ENCODE results near the gene KLK13.
A peak's percentile ranks its signal among the peaks of the same experiment; 100 is the strongest.

Gene KLK13

DNA sequence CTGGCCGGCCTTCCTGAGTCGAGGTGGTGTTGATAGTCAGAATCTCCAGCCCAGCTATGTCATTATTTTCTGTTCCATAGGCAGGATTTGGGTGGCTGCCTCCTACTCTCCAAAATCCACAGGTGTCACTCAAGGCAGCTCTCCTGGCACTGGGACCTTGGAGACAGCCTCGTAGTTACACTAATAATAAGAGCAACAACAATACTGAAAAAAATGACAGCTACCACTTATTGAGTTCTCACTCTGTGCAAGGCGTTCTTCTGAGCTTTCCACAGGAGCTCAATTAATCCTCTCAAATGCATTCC lies 17.9 kb downstream of the KLK13 start:
- no peak overlapping the region for H3K4me2 ChIP-seq (ENCODE audit: low read length)
- H2BK5ac ChIP-seq (ENCODE audit: low read length), result no peak overlapping the region
- no CpG with 5 or more reads among the region's 4 CpGs for WGBS (ENCODE audit: extremely low coverage, insufficient coverage, low lambda C conversion rate)

DNA sequence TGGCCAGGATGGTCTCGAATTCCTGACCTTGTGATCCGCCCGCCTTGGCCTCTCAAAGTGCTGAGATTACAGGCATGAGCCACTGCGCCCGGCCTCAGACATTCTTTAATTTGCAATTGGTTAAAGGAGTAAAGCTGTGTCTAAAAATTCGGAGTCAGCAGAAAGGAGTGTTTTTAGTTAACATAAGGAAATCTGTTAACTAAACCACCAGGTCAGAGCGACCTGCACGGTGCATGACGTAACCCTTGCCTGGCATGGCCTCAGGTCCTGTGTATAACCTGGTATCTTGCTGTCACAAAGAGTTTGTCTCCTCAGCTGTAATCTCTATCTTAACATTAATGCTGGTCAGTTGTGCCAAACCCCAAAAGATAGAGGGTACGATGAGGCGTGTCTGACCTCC lies 20.6 kb downstream of the KLK13 start:
- Histone ChIP-seq H3K27me3 (ENCODE audit: insufficient read depth, low read length, poor library complexity) (no peaks in the 10 kb centered on the region), H3K79me1 (ENCODE audit: low read length) (no peaks in the 10 kb centered on the region), H3K36me3 (ENCODE audit: control insufficient read depth, insufficient read depth, low read length) (no peaks in the 10 kb centered on the region), H3K4me2 (ENCODE audit: low read length) (no peak overlapping the region), H3K4me3 (ENCODE audit: low read length) (no peak overlapping the region), H4K8ac (ENCODE audit: low read depth, low read length) (no peak overlapping the region), H3K27ac (ENCODE audit: low read depth, low read length) (no peak overlapping the region), H3K4ac (ENCODE audit: low read depth, low read length) (no peak overlapping the region), H3K23ac (ENCODE audit: low read length) (no peak overlapping the region), H2BK5ac (ENCODE audit: low read length) (no peak overlapping the region), H2AK5ac (ENCODE audit: low read length) (no peak overlapping the region), H4K5ac (ENCODE audit: low read length) (no peak overlapping the region), H2BK15ac (replicated peaks; ENCODE audit: low read depth) (no peak overlapping the region), H3K4me1 (ENCODE audit: control insufficient read depth, low read depth, low read length) (no peaks in the 10 kb centered on the region), H3K18ac (ENCODE audit: low read length) (no peak overlapping the region), H3K9ac (ENCODE audit: low read length) (no peak overlapping the region), H2BK120ac (ENCODE audit: low read depth, low read length) (no peak overlapping the region), H3K56ac (ENCODE audit: low read length) (no peak overlapping the region), H3K79me2 (ENCODE audit: control insufficient read depth, insufficient read depth, low read length) (no peaks in the 10 kb centered on the region)
- no peak for DNase-seq
- WGBS (ENCODE audit: extremely low coverage, insufficient coverage, low lambda C conversion rate), result no CpG with 5 or more reads among the region's 11 CpGs

More for the DNA sequence above, 17.9 kb downstream of the KLK13 start:
- no peak overlapping the region for H3K4ac ChIP-seq (ENCODE audit: low read depth, low read length)
- H3K23ac ChIP-seq (ENCODE audit: low read length), result no peak overlapping the region
- H3K56ac ChIP-seq (ENCODE audit: low read length), result no peak overlapping the region
- no peak overlapping the region for H2BK15ac ChIP-seq (replicated peaks; ENCODE audit: low read depth)
- H4K8ac ChIP-seq (ENCODE audit: low read depth, low read length), result no peak overlapping the region
- no peak overlapping the region for H3K18ac ChIP-seq (ENCODE audit: low read length)
- no peak overlapping the region for H3K27ac ChIP-seq (ENCODE audit: low read depth, low read length)
- no peaks in the 10 kb centered on the region for H3K27me3 ChIP-seq (ENCODE audit: insufficient read depth, low read length, poor library complexity)
- DNase-seq, result no peak
- H3K4me1 ChIP-seq (ENCODE audit: control insufficient read depth, low read depth, low read length), result no peaks in the 10 kb centered on the region
- no peak overlapping the region for H2AK5ac ChIP-seq (ENCODE audit: low read length)
- H3K79me2 ChIP-seq (ENCODE audit: control insufficient read depth, insufficient read depth, low read length), result no peaks in the 10 kb centered on the region
- no peak overlapping the region for H2BK120ac ChIP-seq (ENCODE audit: low read depth, low read length)
- no peak overlapping the region for H3K4me3 ChIP-seq (ENCODE audit: low read length)
- no peak overlapping the region for H4K5ac ChIP-seq (ENCODE audit: low read length)
- no peaks in the 10 kb centered on the region for H3K36me3 ChIP-seq (ENCODE audit: control insufficient read depth, insufficient read depth, low read length)
- no peaks in the 10 kb centered on the region for H3K79me1 ChIP-seq (ENCODE audit: low read length)
- H3K9ac ChIP-seq (ENCODE audit: low read length), result no peak overlapping the region

DNA sequence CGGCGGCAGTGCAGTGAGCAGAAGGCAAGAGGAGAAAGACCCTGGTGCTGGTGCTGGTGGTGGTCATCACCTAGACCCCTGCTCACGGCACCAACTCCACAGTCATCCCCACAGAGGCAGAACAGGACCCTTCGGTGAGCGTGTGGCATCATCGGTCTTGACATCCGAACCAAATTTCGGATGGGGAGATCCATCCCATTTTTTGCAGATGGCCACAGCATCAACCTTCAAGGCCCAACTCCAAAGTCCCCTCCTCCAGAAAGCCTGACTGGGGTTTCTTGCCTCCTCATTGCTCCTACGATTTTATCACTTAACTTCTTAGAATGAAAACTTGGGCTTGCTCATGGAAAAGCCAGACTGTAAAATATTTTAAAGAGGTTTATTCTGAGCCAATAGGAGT lies 21.4 kb downstream of the KLK13 start:
- no peaks in the 10 kb centered on the region for H3K79me2 ChIP-seq (ENCODE audit: control insufficient read depth, insufficient read depth, low read length)
- no peak for DNase-seq
- H2BK120ac ChIP-seq (ENCODE audit: low read depth, low read length), result no peak overlapping the region
- H4K5ac ChIP-seq (ENCODE audit: low read length), result no peak overlapping the region
- H3K4me3 ChIP-seq (ENCODE audit: low read length), result no peak overlapping the region
- no peak overlapping the region for H3K4ac ChIP-seq (ENCODE audit: low read depth, low read length)
- no peaks in the 10 kb centered on the region for H3K36me3 ChIP-seq (ENCODE audit: control insufficient read depth, insufficient read depth, low read length)
- no peak overlapping the region for H2BK5ac ChIP-seq (ENCODE audit: low read length)
- no peak overlapping the region for H3K56ac ChIP-seq (ENCODE audit: low read length)
- no peak overlapping the region for H3K27ac ChIP-seq (ENCODE audit: low read depth, low read length)
- H3K4me1 ChIP-seq (ENCODE audit: control insufficient read depth, low read depth, low read length), result no peaks in the 10 kb centered on the region
- no peak overlapping the region for H3K18ac ChIP-seq (ENCODE audit: low read length)
- no peaks in the 10 kb centered on the region for H3K27me3 ChIP-seq (ENCODE audit: insufficient read depth, low read length, poor library complexity)
- H2AK5ac ChIP-seq (ENCODE audit: low read length), result no peak overlapping the region
- no peak overlapping the region for H2BK15ac ChIP-seq (replicated peaks; ENCODE audit: low read depth)
- H3K23ac ChIP-seq (ENCODE audit: low read length), result no peak overlapping the region
- no peak overlapping the region for H3K9ac ChIP-seq (ENCODE audit: low read length)
- no peak overlapping the region for H3K4me2 ChIP-seq (ENCODE audit: low read length)
- no CpG with 5 or more reads among the region's 9 CpGs for WGBS (ENCODE audit: extremely low coverage, insufficient coverage, low lambda C conversion rate)
- no peak overlapping the region for H4K8ac ChIP-seq (ENCODE audit: low read depth, low read length)
- H3K79me1 ChIP-seq (ENCODE audit: low read length), result no peaks in the 10 kb centered on the region

DNA sequence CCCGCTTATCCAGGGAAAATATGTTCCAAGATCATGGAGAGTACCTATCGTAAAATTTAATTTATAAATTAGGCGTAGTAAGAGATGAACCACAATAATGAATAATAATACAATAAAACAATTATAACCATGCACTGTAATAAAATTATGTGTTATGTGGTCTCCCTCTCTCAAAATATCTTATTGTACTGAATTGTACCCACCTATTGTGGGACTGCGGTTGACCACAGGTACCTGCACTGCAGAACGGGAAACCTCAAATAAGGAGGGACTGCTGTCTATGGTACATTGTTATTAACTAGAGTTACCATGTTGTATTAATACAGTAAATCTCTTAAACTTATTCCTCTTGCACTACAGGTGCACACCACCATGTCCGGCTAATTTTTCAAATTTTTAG lies 24.7 kb downstream of the KLK13 start:
- no CpG with 5 or more reads among the region's 6 CpGs for WGBS (ENCODE audit: extremely low coverage, insufficient coverage, low lambda C conversion rate)
- no peaks in the 10 kb centered on the region for H3K36me3 ChIP-seq (ENCODE audit: control insufficient read depth, insufficient read depth, low read length)

DNA sequence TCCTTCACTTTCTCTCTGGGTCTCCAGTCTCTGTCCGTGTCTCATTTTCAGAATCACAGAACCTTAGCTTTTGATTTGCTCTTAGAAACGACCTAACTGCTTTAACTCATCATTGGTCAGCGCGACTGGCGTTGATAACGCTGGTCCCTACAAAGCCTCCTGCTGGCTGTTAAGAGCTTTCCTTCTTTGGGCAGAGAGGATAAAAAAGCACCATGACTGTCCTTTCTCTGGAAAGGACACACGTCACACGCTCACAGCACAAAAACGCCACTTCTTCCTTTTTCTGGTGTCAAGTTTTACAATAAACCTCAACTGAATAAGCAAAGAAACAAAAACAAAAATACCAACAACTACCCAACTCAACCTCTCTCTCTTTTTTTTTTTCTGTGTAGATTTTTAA lies 28.4 kb downstream of the KLK13 start:
- Histone ChIP-seq H4K5ac (ENCODE audit: low read length) (no peak overlapping the region), H3K36me3 (ENCODE audit: control insufficient read depth, insufficient read depth, low read length) (no peaks in the 10 kb centered on the region), H3K23ac (ENCODE audit: low read length) (no peak overlapping the region), H3K79me1 (ENCODE audit: low read length) (no peaks in the 10 kb centered on the region), H3K27me3 (ENCODE audit: insufficient read depth, low read length, poor library complexity) (no peaks in the 10 kb centered on the region), H3K4me2 (ENCODE audit: low read length) (no peak overlapping the region), H3K27ac (ENCODE audit: low read depth, low read length) (no peak overlapping the region), H3K56ac (ENCODE audit: low read length) (no peak overlapping the region), H3K4ac (ENCODE audit: low read depth, low read length) (no peak overlapping the region), H4K8ac (ENCODE audit: low read depth, low read length) (no peak overlapping the region), H2BK120ac (ENCODE audit: low read depth, low read length) (no peak overlapping the region), H3K9ac (ENCODE audit: low read length) (no peak overlapping the region), H2BK15ac (replicated peaks; ENCODE audit: low read depth) (no peak overlapping the region), H3K18ac (ENCODE audit: low read length) (no peak overlapping the region), H3K4me1 (ENCODE audit: control insufficient read depth, low read depth, low read length) (no peaks in the 10 kb centered on the region), H3K4me3 (ENCODE audit: low read length) (no peak overlapping the region), H3K79me2 (ENCODE audit: control insufficient read depth, insufficient read depth, low read length) (no peaks in the 10 kb centered on the region), H2AK5ac (ENCODE audit: low read length) (no peak overlapping the region), H2BK5ac (ENCODE audit: low read length) (no peak overlapping the region)
- DNase-seq, result peak; percentile 36
- WGBS (ENCODE audit: extremely low coverage, insufficient coverage, low lambda C conversion rate), result no CpG with 5 or more reads among the region's 9 CpGs

More for the DNA sequence above, 24.7 kb downstream of the KLK13 start:
- H3K4ac ChIP-seq (ENCODE audit: low read depth, low read length), result no peak overlapping the region
- H3K79me2 ChIP-seq (ENCODE audit: control insufficient read depth, insufficient read depth, low read length), result no peaks in the 10 kb centered on the region
- no peak overlapping the region for H2BK15ac ChIP-seq (replicated peaks; ENCODE audit: low read depth)
- no peak overlapping the region for H4K5ac ChIP-seq (ENCODE audit: low read length)
- H3K4me2 ChIP-seq (ENCODE audit: low read length), result no peak overlapping the region
- H3K27ac ChIP-seq (ENCODE audit: low read depth, low read length), result no peak overlapping the region
- DNase-seq, result no peak
- no peak overlapping the region for H2BK5ac ChIP-seq (ENCODE audit: low read length)
- no peak overlapping the region for H3K56ac ChIP-seq (ENCODE audit: low read length)
- H3K9ac ChIP-seq (ENCODE audit: low read length), result no peak overlapping the region
- no peaks in the 10 kb centered on the region for H3K4me1 ChIP-seq (ENCODE audit: control insufficient read depth, low read depth, low read length)
- no peak overlapping the region for H3K23ac ChIP-seq (ENCODE audit: low read length)
- H4K8ac ChIP-seq (ENCODE audit: low read depth, low read length), result no peak overlapping the region
- no peak overlapping the region for H3K18ac ChIP-seq (ENCODE audit: low read length)
- H3K79me1 ChIP-seq (ENCODE audit: low read length), result no peaks in the 10 kb centered on the region
- no peak overlapping the region for H2BK120ac ChIP-seq (ENCODE audit: low read depth, low read length)
- no peak overlapping the region for H3K4me3 ChIP-seq (ENCODE audit: low read length)
- no peaks in the 10 kb centered on the region for H3K27me3 ChIP-seq (ENCODE audit: insufficient read depth, low read length, poor library complexity)
- H2AK5ac ChIP-seq (ENCODE audit: low read length), result no peak overlapping the region

DNA sequence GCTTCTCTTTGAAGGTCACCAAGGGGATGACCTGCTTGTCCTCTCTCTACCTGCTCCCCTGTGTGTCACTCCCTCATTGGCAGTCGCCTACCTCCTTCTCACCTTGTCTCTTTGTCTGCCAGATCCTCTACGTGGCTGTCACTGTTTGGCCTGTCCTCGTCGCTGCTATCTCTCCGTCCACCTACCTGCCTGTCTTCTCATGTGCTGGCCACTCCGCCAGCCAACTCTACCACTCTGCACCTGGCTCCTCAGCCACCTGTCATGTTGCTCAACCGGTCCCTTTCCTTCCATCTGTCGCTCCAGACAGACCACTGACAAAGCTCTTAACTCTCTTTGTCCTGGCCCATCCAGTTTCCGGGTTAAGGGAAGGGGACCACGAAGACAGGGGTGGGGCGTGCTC lies 30.2 kb downstream of the KLK13 start, which contains the start of gene KLK12:
TSS of gene KLK12 (minus strand) at position 299 of the 400 bp plus-strand sequence. CDS start 381 bp downstream, outside the sequence.
- no CpG with 5 or more reads among the region's 11 CpGs for WGBS (ENCODE audit: extremely low coverage, insufficient coverage, low lambda C conversion rate)
- Histone ChIP-seq H3K56ac (ENCODE audit: low read length) (no peak within 1 kb of the TSS), H3K23ac (ENCODE audit: low read length) (no peak within 1 kb of the TSS), H3K4me2 (ENCODE audit: low read length) (no peak within 1 kb of the TSS), H3K9ac (ENCODE audit: low read length) (no peak within 1 kb of the TSS), H2AK5ac (ENCODE audit: low read length) (no peak within 1 kb of the TSS), H3K4me1 (ENCODE audit: control insufficient read depth, low read depth, low read length) (no peaks in the 10 kb centered on the region), H3K79me2 (ENCODE audit: control insufficient read depth, insufficient read depth, low read length) (no peaks in the 10 kb centered on the region), H2BK5ac (ENCODE audit: low read length) (no peak within 1 kb of the TSS), H4K5ac (ENCODE audit: low read length) (no peak within 1 kb of the TSS), H3K4ac (ENCODE audit: low read depth, low read length) (no peak within 1 kb of the TSS), H3K4me3 (ENCODE audit: low read length) (no peak within 1 kb of the TSS), H3K27me3 (ENCODE audit: insufficient read depth, low read length, poor library complexity) (no peaks in the 10 kb centered on the region), H3K79me1 (ENCODE audit: low read length) (no peaks in the 10 kb centered on the region), H2BK120ac (ENCODE audit: low read depth, low read length) (no peak within 1 kb of the TSS), H3K36me3 (ENCODE audit: control insufficient read depth, insufficient read depth, low read length) (no peaks in the 10 kb centered on the region), H4K8ac (ENCODE audit: low read depth, low read length) (no peak within 1 kb of the TSS), H2BK15ac (replicated peaks; ENCODE audit: low read depth) (no peak within 1 kb of the TSS), H3K18ac (ENCODE audit: low read length) (no peak within 1 kb of the TSS), H3K27ac (ENCODE audit: low read depth, low read length) (no peak within 1 kb of the TSS)
- no peak for DNase-seq
